Testis (tissue), 3 donors: ENCODE results near the gene CGNL1. TPM values are rescaled to one million over a fixed set of nuclear protein-coding genes. Genes with fewer than 3 reads are reported as not detected.

Experiments
- DNase-seq: peaks from one replicate; pipeline ENCODE4 v3.0.0-alpha.2; 2019
- H3K27ac ChIP-seq, 2 donors: fragments of 200-600 bp; sonication (generic); one replicate each; pipeline ENCODE4 v1.5.1; 2019
- H3K27me3 ChIP-seq: fragments of 200-600 bp; sonication (generic); one replicate; pipeline ENCODE4 v1.5.1; 2019
- H3K36me3 ChIP-seq: fragments of 200-600 bp; sonication (generic); one replicate; pipeline ENCODE4 v1.5.1; 2017; ENCODE audit warnings: low read depth; ENCODE audit errors: missing control alignments
- H3K4me1 ChIP-seq: fragments of 200-600 bp; sonication (generic); one replicate; pipeline ENCODE4 v1.5.1; 2019
- H3K4me3 ChIP-seq, 2 donors: fragments of 200-600 bp; sonication (generic); one replicate each; pipeline ENCODE4 v1.5.1; 2017 to 2019
- H3K9me3 ChIP-seq: fragments of 200-600 bp; sonication (generic); one replicate; pipeline ENCODE4 v1.5.1; 2017
- POLR2A ChIP-seq: fragments of 450-650 bp; IDR thresholded peaks from one replicate; pipeline ENCODE4 v1.6.1; 2017; ENCODE audit warnings: antibody characterized with exemption, mild to moderate bottlenecking, moderate library complexity
- WGBS, 2 donors: methylation state at CpG; one replicate each; pipeline ENCODE4 v1.1.5; 2018; 5-methylcytosine and 5-hydroxymethylcytosine counted together
- intact Hi-C: fragments of 100-400 bp; cut with DNase I; formaldehyde crosslinking; loops from one replicate; pipeline ENCODE4 v1.15.1; 2023; ENCODE audit warnings: low total_unique reads
- polyA plus RNA-seq: library from polyadenylated mRNA; stranded (reverse); fragments of 350-450 nt; fragmentation: Illumina TruSeq; extraction: RNeasy Lipid Tissue Mini Kit (QIAGEN cat#74804); gene quantifications from one replicate; pipeline ENCODE4 v1.2.3, GENCODE V29; 2014; ENCODE audit warnings: low read depth, low replicate concordance; ENCODE audit not compliant: insufficient read depth
- total RNA-seq, 2 donors: library from RNA; depleted of rRNA; stranded (reverse); fragments of >200 nt; gene quantifications; one replicate each; pipeline ENCODE4 v1.2.3, GENCODE V29; 2016
- TF ChIP-seq, protein P1 (sequence below), 3 experiments: fragments of 450-650 bp in 2 of 3; fragments of 200-600 bp in 1 of 3; sonication (generic) in 1 of 3; IDR thresholded peaks; one replicate each; pipeline ENCODE4 v1.5.1; 2016 to 2019; ENCODE audit warnings: antibody characterized with exemption in 3 of 3, mild to moderate bottlenecking in 2 of 3, moderate library complexity in 1 of 3

CGNL1 gene
- total and polyA plus RNA-seq, 3 donors from 2014 or later: 21.0 to 40.2 (median 29.2) TPM

DNA sequence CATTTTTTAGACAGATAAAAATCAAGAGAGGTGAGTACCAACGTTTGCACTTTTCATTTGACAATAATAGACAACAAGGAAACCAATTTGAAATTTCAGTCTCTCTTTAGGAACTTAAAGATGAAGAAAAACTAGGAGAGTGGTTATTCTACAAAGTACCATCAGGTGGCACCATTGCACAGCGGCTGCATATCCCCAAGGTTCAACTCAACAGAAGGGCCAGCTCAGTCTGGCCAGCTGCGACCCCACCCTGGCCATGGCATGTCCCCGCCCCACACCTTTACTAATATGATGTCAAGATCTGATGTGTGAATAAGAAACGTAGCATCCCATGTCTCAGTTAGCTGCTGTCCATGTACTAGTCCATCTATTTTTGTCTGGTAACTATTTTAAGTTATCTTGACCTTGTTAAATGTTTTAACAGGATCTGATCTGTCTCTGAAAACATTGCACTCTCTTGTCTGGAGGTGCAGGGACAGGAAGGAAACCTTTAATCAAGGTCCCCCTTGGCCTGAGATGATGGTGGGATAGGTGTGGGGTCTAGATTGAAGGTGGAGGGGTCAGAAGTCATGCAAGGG is 35.5 kb upstream of the CGNL1 start:
- DNase-seq: peak; percentile 57
- H3K27me3 ChIP-seq: no peaks in the 10 kb centered on the region
- no peak overlapping the region for H3K27ac ChIP-seq
- H3K4me1 ChIP-seq: peaks cover 11% of the 10 kb centered on the region
- intact Hi-C loops: loop anchor here (5.0 kb wide), 1 partner anchor 187 kb away; no protein-coding TSS in a partner anchor
- 22 to 25% methylated on average over 5 of the region's 5 CpGs for WGBS, 2 donors
- H3K9me3 ChIP-seq: no peaks in the 10 kb centered on the region
- TF ChIP-seq POLR2A: no peak
- TF ChIP-seq, protein P1, sequence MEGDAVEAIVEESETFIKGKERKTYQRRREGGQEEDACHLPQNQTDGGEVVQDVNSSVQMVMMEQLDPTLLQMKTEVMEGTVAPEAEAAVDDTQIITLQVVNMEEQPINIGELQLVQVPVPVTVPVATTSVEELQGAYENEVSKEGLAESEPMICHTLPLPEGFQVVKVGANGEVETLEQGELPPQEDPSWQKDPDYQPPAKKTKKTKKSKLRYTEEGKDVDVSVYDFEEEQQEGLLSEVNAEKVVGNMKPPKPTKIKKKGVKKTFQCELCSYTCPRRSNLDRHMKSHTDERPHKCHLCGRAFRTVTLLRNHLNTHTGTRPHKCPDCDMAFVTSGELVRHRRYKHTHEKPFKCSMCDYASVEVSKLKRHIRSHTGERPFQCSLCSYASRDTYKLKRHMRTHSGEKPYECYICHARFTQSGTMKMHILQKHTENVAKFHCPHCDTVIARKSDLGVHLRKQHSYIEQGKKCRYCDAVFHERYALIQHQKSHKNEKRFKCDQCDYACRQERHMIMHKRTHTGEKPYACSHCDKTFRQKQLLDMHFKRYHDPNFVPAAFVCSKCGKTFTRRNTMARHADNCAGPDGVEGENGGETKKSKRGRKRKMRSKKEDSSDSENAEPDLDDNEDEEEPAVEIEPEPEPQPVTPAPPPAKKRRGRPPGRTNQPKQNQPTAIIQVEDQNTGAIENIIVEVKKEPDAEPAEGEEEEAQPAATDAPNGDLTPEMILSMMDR (IDR thresholded peaks at IDR 0.05): peak; percentile 70 to 86 (median 74)
- H3K4me3 ChIP-seq: no peak overlapping the region
- H3K36me3 ChIP-seq: no peaks in the 10 kb centered on the region

DNA sequence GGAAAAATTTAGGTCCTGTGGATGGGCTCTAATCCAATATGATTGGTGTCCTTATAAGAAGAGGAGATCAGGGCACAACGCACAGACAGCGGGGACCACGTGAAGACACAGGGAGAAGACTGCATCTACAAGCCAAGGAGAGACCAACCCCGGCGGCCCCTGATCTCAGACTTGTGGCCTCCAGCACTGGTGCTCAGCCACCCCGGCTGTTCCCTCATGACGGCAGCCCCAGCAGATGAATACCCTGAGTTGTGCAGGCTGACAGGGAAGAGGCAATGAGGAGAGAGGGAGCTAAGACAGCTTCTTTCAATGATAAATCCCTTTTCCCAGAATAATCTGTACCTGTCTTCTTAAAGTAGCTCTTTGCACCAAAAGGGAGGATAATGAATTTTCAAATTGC is 33.3 kb upstream of the CGNL1 start:
- intact Hi-C loops: loop anchor here (5.0 kb wide), 1 partner anchor 184 kb away; no protein-coding TSS in a partner anchor
- no peak overlapping the region for H3K27ac ChIP-seq
- H3K4me3 ChIP-seq: no peak overlapping the region
- peaks cover 6% of the 10 kb centered on the region for H3K4me1 ChIP-seq
- 88 to 94% methylated on average over 7 of the region's 7 CpGs for WGBS, 2 donors
- TF ChIP-seq POLR2A: no peak
- TF ChIP-seq, protein P1 (IDR thresholded peaks at IDR 0.05): no peak
- H3K9me3 ChIP-seq: no peaks in the 10 kb centered on the region
- H3K36me3 ChIP-seq: no peaks in the 10 kb centered on the region
- no peaks in the 10 kb centered on the region for H3K27me3 ChIP-seq
- DNase-seq: no peak

DNA sequence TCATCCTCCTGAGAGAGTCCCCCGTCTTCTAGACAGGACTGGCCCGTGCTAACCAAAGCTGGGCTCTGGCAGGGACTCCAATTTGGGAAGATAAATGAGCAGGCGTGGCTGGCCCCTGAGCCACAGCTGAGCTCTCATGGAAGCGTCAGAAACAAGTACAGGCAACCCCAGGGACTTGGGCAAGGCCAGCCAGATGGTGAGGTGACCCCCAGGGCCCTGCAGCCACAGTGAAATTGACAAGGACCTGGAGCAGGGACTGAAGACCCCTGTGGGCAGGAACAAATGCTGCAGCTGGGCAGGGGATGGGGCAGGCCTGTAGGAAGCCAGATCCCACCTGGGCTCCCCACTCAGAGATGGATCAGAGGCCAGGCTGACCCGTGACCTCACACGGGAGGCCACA is 32.8 kb upstream of the CGNL1 start:
- H3K4me3 ChIP-seq: no peak overlapping the region
- no peaks in the 10 kb centered on the region for H3K36me3 ChIP-seq
- no peaks in the 10 kb centered on the region for H3K27me3 ChIP-seq
- no peak for DNase-seq
- TF ChIP-seq POLR2A: no peak
- TF ChIP-seq, protein P1 (IDR thresholded peaks at IDR 0.05): no peak
- no peak overlapping the region for H3K27ac ChIP-seq
- no peaks in the 10 kb centered on the region for H3K9me3 ChIP-seq
- intact Hi-C loops: loop anchor here (5.0 kb wide), 1 partner anchor 184 kb away; no protein-coding TSS in a partner anchor
- WGBS, 2 donors: 73 to 83% methylated on average over 6 of the region's 6 CpGs
- peaks cover 3% of the 10 kb centered on the region for H3K4me1 ChIP-seq

DNA sequence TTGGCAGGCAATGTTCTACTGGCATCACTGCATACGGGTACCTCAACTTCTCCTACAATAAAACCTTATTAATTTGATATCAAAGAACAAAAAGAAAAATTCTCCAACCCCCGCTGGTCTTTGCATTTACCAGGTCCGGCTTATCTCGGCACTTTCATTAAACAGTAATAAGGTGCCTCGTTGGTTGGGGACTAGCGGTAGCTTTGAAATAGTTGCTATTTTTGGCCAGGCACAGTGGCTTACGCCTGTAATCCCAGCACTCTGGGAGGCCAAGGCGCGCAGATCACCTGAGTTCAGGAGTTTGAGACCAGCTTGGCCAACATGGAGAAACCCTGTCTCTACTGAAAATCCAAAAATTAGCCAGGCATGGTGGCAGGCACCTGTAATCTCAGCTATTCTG is 32.0 kb upstream of the CGNL1 start:
- H3K4me1 ChIP-seq: no peaks in the 10 kb centered on the region

More for the DNA sequence above, 32.0 kb upstream of the CGNL1 start:
- no peak for DNase-seq
- H3K4me3 ChIP-seq: no peak overlapping the region
- no peaks in the 10 kb centered on the region for H3K36me3 ChIP-seq
- H3K27ac ChIP-seq: no peak overlapping the region
- WGBS, 2 donors: 89 to 96% methylated on average over 9 of the region's 9 CpGs
- H3K27me3 ChIP-seq: no peaks in the 10 kb centered on the region
- H3K9me3 ChIP-seq: no peaks in the 10 kb centered on the region
- intact Hi-C loops: loop anchor here (5.0 kb wide), 1 partner anchor 183 kb away; no protein-coding TSS in a partner anchor
- TF ChIP-seq, protein P1 (IDR thresholded peaks at IDR 0.05): no peak
- no peak for TF ChIP-seq POLR2A
